Neutrophil (primary cell): Measurements from ENCODE around the gene RLBP1.
A peak's percentile ranks its signal among the peaks of the same experiment; 100 is the strongest.

ENCODE experiments used
- H3K27ac ChIP-seq: fragments of 200-600 bp; sonication (generic); 2 replicates; pipeline ENCODE4 v1.5.1; 2016; ENCODE audit warnings: mild to moderate bottlenecking, moderate library complexity
- H3K27me3 ChIP-seq: fragments of 200-600 bp; sonication (generic); 2 replicates; pipeline ENCODE4 v1.6.0; 2016; ENCODE audit warnings: mild to moderate bottlenecking
- H3K36me3 ChIP-seq: fragments of 200-600 bp; sonication (generic); 2 replicates; pipeline ENCODE4 v1.5.1; 2017
- H3K4me1 ChIP-seq, 2 experiments: fragments of 200-600 bp in 1 of 2; sonication (generic) in 1 of 2; 1 replicate in 1 of 2; 2 replicates in 1 of 2; pipeline versions ENCODE4 v1.5.1 to v1.6.1; 2013 to 2016; ENCODE audit warnings: low read depth in 1 of 2, low read length in 1 of 2, mild to moderate bottlenecking in 1 of 2, moderate library complexity in 1 of 2; ENCODE audit not compliant: control insufficient read depth in 1 of 2, insufficient read depth in 1 of 2
- H3K4me3 ChIP-seq, 2 experiments: fragments of 200-600 bp in 1 of 2; sonication (generic) in 1 of 2; 1 replicate in 1 of 2; 2 replicates in 1 of 2; pipeline ENCODE4 v1.5.1; 2013 to 2016; ENCODE audit warnings: low read depth in 1 of 2, low read length in 1 of 2, mild to moderate bottlenecking in 1 of 2, moderate library complexity in 1 of 2
- H3K9me3 ChIP-seq: fragments of 200-600 bp; sonication (generic); 2 replicates; pipeline ENCODE4 v1.5.1; 2016
- CTCF ChIP-seq: fragments of 200-600 bp; sonication (generic); IDR thresholded peaks from 2 replicates; pipeline ENCODE4 v1.5.1; 2016; ENCODE audit warnings: antibody characterized with exemption

The RLBP1 gene

DNA sequence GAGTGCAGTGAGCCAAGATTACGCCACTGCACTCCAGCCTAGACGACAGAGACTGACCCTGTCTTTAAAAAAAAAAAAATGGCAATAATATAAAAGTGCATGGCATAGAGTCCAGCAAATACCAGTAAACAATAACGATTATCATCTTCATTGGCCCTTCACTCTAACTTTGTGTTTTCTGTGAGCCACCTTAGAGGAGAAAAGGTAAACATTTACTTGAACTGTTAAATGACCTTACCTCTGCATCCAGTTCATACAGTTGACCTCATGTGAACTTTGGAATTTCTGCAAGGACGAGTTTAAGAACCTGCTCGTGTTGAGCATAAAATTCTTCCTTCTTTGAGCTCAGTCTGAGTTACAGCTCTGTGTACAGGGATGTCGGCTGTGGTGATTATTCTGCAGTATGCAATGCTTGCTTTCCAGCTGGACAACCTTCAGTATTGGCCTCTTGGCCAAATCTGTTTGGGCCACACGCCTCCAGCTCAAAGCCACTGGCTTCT is 56.6 kb downstream of the RLBP1 start:
- H3K4me3 ChIP-seq = no peak overlapping the region
- H3K4me1 ChIP-seq = peaks cover 30 to 33% of the 10 kb centered on the region in 2 experiments
- no peaks in the 10 kb centered on the region for H3K9me3 ChIP-seq
- no peaks in the 10 kb centered on the region for H3K27me3 ChIP-seq
- peak overlapping the region; percentile 51 for H3K27ac ChIP-seq
- no peak for TF ChIP-seq CTCF
- H3K36me3 ChIP-seq = peaks cover 41% of the 10 kb centered on the region

DNA sequence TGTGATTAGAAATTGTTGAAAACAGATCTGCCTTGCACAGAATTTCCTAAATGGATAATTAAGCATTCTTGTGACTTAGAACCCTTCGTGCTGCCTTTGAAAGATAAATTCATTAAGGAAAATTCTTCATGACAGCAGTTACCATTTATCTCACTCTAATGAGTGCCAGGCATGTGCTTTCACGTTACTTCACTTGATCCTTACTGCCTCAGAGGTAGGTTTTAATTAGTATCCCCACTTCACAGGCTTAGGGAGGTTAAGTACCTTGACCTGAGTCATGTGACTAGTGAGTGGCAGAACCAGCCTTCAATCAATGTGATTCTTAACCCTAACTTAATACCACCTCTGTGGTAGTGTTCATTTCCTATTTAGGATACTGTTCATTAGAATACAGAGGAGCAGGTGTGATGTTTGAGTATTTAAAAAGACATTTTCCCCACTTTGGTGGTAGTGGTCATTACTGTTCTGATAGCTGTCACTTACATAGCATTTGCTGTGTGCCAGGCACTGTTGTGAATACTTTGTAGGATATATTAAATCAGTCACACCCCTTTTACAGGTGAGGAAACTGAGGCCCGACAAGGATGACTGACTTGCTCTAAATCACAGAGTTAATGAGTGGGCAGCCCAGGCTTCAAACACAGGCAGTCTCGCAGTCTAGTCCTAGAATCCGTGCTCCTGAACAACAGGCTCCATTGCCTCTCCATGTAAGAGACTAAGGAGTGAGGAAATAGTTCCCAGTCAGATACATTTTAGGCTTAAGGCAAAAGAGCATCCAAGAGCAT is 57.9 kb downstream of the RLBP1 start:
- Histone ChIP-seq H3K4me1 (peaks cover 28 to 29% of the 10 kb centered on the region in 2 experiments), H3K27ac (peak overlapping the region; percentile 51), H3K36me3 (peaks cover 47% of the 10 kb centered on the region), H3K9me3 (no peaks in the 10 kb centered on the region), H3K27me3 (no peaks in the 10 kb centered on the region), H3K4me3 (no peak overlapping the region)
- no peak for TF ChIP-seq CTCF

DNA sequence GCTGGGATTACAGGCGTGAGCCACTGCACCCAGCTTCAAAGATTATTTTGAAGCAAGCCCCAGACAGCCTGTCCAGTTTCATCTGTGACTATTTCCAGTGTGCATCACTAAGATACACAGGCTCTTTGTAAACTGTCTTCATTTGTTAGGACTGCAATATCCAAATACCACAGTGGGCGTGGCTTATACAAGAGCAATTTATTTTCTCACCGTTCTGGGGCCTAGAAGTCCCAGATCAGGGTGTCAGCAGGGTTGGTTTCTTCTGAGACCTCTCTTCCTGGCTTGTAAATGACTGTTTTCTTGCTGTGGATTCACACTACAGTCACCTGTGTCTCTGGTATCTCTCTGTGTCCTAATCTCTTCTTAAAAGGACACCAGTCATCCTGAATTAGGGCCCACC is 59.7 kb downstream of the RLBP1 start:
- H3K27me3 ChIP-seq = no peaks in the 10 kb centered on the region
- H3K9me3 ChIP-seq = no peaks in the 10 kb centered on the region
- no peak overlapping the region for H3K4me3 ChIP-seq
- H3K4me1 ChIP-seq = peaks cover 10 to 11% of the 10 kb centered on the region in 2 experiments
- peak overlapping the region; percentile 2 for H3K27ac ChIP-seq
- peaks cover 63% of the 10 kb centered on the region for H3K36me3 ChIP-seq
- TF ChIP-seq CTCF = no peak
